ENCODE measurements around the gene TPP2.

TPP2 gene

DNA sequence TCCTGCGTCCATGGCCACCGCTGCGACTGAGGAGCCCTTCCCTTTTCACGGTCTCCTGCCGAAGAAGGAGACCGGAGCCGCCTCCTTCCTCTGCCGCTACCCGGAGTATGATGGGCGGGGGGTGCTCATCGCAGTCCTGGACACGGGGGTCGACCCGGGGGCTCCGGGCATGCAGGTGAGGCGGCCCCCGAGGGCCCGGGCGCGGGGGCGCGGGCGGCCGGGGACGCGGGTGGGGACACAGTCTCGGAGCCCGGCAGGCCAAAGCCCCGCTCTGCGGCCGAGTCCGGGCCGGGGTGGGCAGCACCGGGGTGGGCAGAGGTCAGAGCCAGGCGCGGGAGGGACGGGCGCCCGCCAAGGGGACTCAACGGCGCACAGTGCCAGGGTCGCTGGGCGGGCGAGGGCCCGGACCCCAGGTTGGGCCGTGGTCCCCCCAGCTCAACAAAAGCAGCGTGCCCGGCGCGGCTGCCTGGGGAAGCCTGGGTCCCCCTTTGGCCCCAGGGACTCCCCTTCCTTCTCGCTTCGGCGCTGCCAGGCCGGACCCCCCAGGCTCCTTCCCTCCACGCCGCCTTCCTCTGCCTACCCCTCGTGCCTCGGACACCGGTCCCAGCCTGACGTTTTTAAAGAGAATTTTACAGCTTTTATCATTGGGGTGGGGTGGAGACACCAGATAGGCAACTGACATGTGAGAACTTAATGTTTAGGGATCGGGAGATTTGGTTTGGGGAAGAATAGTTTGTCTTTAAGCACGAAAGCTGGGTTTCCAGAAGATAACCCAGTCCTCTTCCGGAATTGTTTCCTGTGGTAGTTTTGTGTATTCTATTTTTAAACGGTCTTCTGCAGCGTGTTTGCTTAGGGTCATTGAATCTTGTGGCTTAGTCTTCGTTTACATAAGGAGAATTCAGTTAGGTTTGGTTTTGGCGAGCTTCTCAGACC is 509 bp downstream of the TPP2 start:
- peak; percentile 56 for DNase-seq

- DNase-seq = no peak
Observed at GRCh38 chr13:102598061-102598460, 1.3 kb downstream of the TPP2 start.

DNA sequence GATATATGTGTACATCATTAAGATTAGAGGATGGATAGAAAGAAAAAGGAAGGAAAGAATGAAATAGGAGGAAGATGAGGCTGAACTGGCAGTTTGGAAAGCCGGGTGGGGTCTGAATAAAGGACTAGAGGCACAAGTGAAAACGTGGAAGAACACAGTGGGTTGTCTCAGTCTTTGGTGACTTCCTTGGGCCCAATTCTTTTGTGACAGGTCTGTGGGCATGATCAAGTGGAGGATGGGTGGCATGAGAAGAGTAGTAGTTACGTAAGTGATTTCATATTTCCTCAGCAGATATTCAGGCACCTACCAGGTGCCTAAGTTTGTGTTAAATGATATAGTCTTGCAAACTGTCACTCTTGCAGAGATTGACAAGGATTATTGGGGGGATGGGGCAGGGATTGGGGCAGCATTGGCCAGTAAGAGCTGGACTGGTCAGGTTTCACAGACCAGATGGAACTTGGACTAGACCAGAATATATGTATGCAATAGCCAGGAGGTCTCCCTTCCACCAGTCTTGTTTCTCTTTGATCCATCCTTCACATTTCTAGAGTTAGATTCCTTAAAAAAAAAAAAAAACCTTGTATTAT is 2.7 kb downstream of the TPP2 start:
- DNase-seq = no peak

DNA sequence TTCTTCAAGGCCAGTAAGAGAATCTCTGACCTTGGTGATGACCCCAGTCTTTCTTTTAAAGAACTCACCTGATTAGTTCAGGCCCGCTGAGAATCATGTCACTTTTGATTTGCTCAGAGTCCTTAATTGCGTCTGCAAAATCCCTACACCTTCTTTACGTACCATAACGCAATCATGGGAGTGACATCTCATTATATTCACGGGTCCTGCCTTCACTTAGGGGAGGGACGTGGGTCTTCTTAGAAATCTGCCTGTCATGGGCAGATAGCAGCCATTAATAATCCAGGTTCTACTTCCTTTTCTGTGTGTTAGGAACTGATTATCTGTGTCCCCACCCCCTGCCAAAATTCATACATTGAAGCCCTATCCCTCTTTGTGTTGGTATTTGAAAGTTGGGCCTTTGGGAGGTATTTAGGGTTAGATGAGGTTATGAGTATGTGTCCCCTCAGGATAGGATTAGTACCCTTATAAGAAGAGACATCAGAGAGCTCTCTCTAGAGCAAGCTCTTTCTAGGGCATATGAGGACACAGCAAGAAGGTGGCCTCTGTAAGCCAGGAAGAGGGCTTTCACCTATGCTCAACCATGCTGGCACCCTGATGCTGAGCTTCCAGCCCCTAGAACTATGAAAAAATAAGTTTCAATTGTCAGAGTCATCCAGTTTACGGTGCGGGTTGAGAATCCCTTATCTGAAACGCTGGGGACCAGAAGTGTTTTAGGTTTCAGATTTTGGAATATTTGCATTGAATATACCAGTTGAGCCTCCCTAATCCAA is 9.9 kb downstream of the TPP2 start:
- no peak for DNase-seq

DNA sequence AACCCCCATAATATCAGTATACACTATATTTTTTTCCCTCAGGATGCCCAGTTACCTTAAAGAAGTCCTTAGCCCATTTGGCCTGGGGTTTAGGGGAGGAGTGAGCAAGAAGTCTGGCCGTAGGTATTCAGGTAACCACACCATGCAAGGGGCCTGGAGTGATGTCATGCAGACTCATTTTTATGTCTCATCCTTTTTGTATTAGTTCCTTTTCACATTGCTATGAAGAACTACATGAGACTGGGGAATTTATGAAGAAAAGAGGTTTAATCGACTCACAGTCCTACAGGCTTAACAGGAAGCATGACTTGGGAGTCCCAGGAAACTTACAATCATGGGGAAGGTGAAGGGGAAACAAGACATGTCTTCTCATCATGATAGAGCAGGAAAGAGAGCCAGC is 12.2 kb downstream of the TPP2 start:
- no peak for DNase-seq

DNA sequence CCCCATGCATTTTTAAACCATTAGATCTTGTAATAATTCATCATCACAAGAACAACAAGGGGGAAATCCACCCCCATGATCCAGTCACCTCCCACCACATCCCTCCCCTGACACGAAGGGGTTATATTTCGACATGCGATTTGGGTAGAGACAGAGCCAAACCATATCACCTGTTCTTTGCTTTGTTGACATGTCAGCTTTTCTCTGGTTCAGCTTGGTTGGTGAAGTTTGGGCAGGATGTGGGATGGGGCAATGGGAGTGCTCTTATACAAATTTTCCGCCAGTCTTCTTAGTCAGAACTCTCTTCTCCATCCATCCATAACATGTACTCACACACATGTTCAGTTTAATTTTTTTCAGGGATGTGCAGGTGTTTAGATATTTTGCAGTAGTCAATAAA is 12.9 kb downstream of the TPP2 start:
- no peak for DNase-seq

GRCh38 chr13:102610296-102610895 is 13.6 kb downstream of the TPP2 start:
- DNase-seq = no peak

DNA sequence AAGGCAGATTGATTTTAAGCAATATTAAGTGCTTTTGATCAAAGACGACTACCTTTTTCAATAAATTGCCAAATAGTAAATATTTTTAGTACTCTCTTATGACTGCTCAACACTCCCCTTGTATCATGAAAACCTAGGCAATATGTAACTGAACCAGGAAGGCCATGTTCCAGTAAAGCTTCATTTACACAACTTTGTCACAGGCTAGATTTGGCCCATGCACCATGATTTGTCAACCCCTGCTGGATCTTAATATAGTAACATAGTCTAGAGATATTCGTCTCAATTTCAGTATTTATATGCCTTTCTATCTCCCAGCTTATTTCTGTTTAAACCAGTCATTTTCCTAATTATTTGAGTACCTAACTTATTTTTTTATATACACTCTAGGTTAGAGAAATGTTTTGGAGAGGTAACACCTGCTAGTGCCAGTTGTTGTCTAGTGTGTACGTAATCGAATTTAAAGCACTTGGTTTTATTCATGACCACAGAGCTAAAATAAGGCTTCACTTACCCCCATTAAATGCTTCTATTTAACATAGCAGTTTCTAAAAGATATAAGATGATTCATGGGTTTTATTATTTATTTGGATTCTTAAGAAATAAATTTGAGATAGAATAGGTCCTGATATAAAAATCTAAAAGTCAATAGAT is 21.0 kb downstream of the TPP2 start:
- DNase-seq = no peak

GRCh38 chr13:102620516-102620915 is 23.7 kb downstream of the TPP2 start:
- DNase-seq = peak; percentile 7

DNA sequence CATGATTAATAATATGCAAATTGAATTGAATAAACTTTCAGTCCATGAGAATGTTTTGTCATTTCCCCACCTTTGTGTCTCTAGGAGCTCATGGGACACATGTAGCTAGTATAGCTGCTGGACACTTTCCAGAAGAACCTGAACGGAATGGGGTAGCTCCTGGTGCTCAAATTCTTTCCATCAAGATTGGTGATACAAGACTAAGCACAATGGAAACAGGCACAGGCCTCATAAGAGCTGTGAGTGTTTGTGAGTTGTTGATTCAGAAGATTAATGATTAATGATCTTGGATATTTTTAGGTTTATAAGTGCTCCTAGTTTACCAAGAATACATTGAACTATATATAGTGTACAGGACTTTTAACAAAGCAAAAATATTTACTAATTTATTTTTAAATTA is 30.1 kb downstream of the TPP2 start:
- no peak for DNase-seq

GRCh38 chr13:102628559-102628958 is 31.8 kb downstream of the TPP2 start:
- peak; percentile 9 for DNase-seq

DNA sequence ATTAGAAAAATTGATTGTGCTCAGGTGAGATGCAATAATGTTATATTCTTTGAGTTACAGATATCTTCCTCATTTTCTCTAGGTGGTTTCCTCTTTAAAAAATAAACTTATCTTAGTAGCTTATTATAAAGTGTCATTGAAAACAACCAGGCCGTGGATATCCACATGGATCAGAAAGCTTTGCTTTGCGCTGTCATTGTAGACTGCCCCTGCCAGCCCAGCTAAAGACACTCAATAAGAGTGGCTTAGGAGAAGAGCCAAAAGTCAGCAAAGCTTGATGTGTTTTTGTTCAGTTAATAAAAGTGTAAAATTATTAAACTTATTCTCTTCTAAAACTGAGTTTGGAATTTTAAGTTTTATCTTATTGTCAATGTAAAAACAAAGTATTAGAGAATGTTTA is 34.4 kb downstream of the TPP2 start:
- DNase-seq = no peak

DNA sequence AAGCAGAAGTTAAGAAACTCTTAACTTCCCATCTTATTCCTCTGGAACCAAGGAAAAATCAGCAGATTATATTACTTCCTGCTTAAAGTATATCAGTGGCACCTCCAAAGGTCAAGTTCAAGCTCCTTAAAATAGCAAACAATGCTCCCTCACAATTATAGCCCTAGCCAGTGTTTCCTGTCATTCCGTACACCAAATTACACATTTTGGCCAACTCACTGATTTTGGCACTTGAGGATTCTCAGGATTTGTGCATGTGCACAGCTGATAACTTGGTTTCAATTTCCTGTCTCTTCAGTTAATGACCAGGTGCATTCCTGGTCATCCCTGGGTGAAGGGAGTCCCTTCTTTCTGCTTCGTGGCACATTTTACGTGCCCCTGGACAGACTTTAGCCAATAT is 42.0 kb downstream of the TPP2 start:
- no peak for DNase-seq

DNA sequence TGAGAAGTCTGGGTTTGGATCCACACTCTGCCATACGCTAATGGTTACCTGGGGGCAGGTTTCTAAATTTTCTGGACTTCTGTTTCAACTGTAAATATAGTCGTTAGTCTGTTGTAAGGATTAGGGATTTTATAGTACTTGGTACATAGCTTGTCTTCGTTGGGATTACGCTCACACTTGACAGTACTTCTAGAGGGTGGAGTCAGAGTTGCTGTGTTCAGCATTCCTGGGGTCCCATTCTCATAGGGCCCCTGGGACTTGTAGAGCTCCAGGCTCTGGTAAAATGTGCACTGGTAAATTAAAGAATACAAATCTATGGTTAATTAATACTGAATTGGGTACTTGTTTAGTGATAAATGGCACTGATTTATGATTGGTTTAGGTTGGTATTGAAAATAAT is 45.2 kb downstream of the TPP2 start:
- DNase-seq = no peak

DNA sequence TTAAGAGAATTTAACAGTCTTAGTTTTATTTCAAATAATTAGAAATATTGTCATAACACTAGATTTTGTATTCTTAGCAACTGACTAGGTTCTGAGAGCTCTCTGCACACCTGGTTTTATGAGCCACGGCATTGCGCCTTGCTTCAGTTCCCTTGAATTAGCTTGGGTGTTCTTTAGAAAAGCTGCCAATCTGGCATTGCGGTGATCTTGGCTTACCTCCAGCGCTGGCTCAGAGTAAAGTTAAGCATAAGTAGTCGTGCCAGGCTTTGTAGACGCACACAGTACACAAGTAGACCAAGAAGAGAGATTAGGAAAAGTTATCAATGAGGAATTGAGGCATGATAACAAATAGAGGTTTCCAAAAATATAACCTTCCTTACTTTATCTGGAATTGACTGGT is 45.7 kb downstream of the TPP2 start:
- DNase-seq = no peak

GRCh38 chr13:102643656-102644055 is 46.9 kb downstream of the TPP2 start:
- DNase-seq = no peak

DNA sequence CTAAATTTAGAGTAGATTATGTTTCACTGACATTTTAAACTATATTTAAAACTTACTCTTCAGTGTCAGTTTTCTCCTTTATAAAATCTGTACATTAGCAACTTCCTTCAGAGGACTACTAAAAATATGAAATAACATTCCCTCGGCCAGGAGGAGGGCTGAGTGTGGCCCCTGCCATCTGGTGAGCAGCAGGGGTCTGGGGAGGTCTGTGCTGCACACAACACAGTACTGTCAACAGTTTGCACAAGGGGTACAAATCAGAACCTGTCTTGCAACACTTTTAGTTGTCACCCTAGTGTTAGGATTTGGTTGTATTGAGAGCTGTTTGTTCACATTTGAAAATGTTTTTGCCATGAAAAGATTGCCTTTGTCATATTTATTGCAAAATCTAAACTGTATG is 48.9 kb downstream of the TPP2 start:
- no peak for DNase-seq

- DNase-seq = no peak
Observed at GRCh38 chr13:102648046-102648445, 51.3 kb downstream of the TPP2 start.

DNA sequence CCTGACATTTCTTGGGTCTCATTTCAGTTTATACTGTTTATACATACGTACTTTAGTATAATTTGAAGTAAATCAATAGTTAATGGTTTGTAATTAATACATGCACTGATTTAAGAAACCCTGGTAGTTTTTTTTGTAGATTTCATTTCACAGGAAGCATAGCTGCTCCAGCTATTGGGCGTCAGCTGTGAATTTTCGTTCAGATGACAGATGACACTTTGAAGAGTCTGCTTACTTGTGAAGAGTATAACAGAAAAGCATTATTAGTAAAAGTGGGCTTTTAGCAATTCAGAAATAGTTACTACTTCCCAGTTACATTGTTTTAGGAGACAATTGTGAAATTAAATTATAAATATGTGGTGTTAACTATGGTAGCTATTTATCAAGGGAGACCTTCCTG is 53.7 kb downstream of the TPP2 start:
- DNase-seq = no peak

- no peak for DNase-seq
Observed at GRCh38 chr13:102651392-102651791, 54.6 kb downstream of the TPP2 start.

- peak; percentile 94 for DNase-seq
Observed at GRCh38 chr13:102651892-102652291, 55.1 kb downstream of the TPP2 start.

GRCh38 chr13:102654756-102655155 is 58.0 kb downstream of the TPP2 start:
- DNase-seq = no peak

- no peak for DNase-seq
Observed at GRCh38 chr13:102657630-102658029, 60.8 kb downstream of the TPP2 start.

Data from MV-4-11 (cell line).